Measurements from ENCODE around the gene DOCK1. TPM values are rescaled to one million over a fixed set of nuclear protein-coding genes. Genes with fewer than 3 reads are reported as not detected.

DOCK1 gene
- polyA plus RNA-seq, 1 donor from 2014 or later: 2.7 TPM

DNA sequence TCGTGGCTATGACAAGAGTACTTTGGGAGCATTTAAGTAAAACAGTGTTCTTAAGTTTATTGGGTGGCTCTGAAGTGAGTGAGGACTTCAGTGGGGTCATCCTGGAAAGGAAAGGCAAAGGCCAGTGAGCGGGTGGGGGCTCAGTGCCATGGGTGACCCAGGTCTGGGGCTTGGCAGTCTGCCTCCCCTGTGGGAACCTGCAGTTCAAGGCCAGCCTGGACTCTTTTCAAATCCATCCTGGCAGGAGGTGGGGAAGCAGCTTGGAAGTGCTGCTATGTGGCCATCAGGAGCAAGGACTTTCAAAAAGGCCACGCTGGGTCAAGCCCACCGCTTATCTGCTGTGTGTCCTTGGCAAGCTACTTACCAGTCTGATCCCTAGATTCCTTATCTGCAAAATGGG, 495.0 kb downstream of the DOCK1 start:
- H3K27ac ChIP-seq (ENCODE audit: low read length): no peak overlapping the region
- no peaks in the 10 kb centered on the region for H4K20me1 ChIP-seq (ENCODE audit: insufficient read depth)
- TF ChIP-seq EZH2 (IDR thresholded peaks at IDR 0.05; ENCODE audit: borderline replicate concordance, insufficient read depth, low read length, poor library complexity, severe bottlenecking) (no peak), EP300 (conservative IDR thresholded peaks at IDR 0.05; ENCODE audit: poor library complexity, severe bottlenecking) (no peak), TAF1 (IDR thresholded peaks at IDR 0.05; ENCODE audit: low read depth) (no peak)
- H3K9me3 ChIP-seq (ENCODE audit: low read length): no peaks in the 10 kb centered on the region
- H3K79me2 ChIP-seq (replicated peaks; ENCODE audit: insufficient read depth, low read length): no peaks in the 10 kb centered on the region
- H3F3A ChIP-seq (ENCODE audit: insufficient read depth, low read length, poor library complexity, severe bottlenecking): no peaks in the 10 kb centered on the region
- H2AFZ ChIP-seq (ENCODE audit: low read depth, low read length): no peak overlapping the region
- no peak overlapping the region for H3K4me3 ChIP-seq (ENCODE audit: low read length)
- H3K4me2 ChIP-seq (ENCODE audit: low read length): no peak overlapping the region
- H3K9me2 ChIP-seq (ENCODE audit: insufficient read depth, low read length): no peaks in the 10 kb centered on the region
- H3K27me3 ChIP-seq (ENCODE audit: insufficient read depth, low read depth, low read length): no peaks in the 10 kb centered on the region
- no peaks in the 10 kb centered on the region for H3K36me3 ChIP-seq (ENCODE audit: insufficient read depth, low read length)
- H3K9ac ChIP-seq (ENCODE audit: low read length): no peak overlapping the region

DNA sequence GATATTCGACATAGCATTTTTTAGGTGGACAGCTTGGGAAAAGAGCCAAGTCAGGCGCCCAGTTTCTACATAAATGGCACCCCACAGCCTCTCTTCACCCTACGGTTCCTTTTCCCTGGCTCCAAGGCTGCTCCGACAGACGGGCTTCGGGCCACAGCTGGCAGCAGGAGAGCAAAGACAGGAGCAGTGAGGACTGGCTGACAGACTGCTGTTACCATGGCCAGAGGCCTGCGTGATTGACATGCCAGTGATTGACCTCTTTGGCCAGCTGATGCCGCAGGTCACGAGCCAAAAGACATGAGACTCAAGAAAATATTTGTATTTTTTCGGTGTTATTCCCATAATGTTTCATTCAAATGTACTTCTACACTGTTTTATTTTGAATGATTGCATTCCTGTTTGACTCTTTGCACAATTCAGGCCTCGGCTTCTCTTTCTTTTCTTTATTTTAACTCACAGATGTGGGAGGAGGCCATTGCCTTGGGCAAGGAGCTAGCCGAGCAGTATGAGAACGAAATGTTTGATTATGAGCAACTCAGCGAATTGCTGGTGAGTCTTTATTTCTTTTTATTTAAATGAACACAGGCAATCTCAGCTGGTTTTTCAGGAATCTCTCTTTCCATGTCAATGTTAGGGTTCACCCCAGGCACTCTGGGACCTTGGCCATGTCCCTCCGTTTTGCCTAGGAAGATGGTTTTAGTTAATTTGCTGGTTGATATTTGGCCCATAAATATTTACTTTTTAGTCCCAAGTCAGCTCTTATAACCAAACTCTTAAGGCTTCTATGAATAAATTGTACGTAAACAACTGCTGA, 497.6 kb downstream of the DOCK1 start:
- H4K20me1 ChIP-seq (ENCODE audit: insufficient read depth): no peaks in the 10 kb centered on the region
- no peaks in the 10 kb centered on the region for H3K9me3 ChIP-seq (ENCODE audit: low read length)
- no peak overlapping the region for H3K4me3 ChIP-seq (ENCODE audit: low read length)
- no peak overlapping the region for H2AFZ ChIP-seq (ENCODE audit: low read depth, low read length)
- H3K79me2 ChIP-seq (replicated peaks; ENCODE audit: insufficient read depth, low read length): no peaks in the 10 kb centered on the region
- H3K36me3 ChIP-seq (ENCODE audit: insufficient read depth, low read length): no peaks in the 10 kb centered on the region
- no peak for TF ChIP-seq EZH2 (IDR thresholded peaks at IDR 0.05; ENCODE audit: borderline replicate concordance, insufficient read depth, low read length, poor library complexity, severe bottlenecking)
- TF ChIP-seq POLR2AphosphoS5 (IDR thresholded peaks at IDR 0.05): no peak
- no peak for TF ChIP-seq EP300 (conservative IDR thresholded peaks at IDR 0.05; ENCODE audit: poor library complexity, severe bottlenecking)
- TF ChIP-seq, protein P1, sequence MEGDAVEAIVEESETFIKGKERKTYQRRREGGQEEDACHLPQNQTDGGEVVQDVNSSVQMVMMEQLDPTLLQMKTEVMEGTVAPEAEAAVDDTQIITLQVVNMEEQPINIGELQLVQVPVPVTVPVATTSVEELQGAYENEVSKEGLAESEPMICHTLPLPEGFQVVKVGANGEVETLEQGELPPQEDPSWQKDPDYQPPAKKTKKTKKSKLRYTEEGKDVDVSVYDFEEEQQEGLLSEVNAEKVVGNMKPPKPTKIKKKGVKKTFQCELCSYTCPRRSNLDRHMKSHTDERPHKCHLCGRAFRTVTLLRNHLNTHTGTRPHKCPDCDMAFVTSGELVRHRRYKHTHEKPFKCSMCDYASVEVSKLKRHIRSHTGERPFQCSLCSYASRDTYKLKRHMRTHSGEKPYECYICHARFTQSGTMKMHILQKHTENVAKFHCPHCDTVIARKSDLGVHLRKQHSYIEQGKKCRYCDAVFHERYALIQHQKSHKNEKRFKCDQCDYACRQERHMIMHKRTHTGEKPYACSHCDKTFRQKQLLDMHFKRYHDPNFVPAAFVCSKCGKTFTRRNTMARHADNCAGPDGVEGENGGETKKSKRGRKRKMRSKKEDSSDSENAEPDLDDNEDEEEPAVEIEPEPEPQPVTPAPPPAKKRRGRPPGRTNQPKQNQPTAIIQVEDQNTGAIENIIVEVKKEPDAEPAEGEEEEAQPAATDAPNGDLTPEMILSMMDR (IDR thresholded peaks at IDR 0.05; ENCODE audit: poor library complexity, severe bottlenecking): no peak
- no peak for TF ChIP-seq RAD21 (conservative IDR thresholded peaks at IDR 0.05)
- no peak for TF ChIP-seq MXI1 (conservative IDR thresholded peaks at IDR 0.05; ENCODE audit: poor library complexity, severe bottlenecking)
- no peak for TF ChIP-seq TAF1 (IDR thresholded peaks at IDR 0.05; ENCODE audit: low read depth)
- TF ChIP-seq SMC3 (conservative IDR thresholded peaks at IDR 0.05; ENCODE audit: poor library complexity): no peak
- TF ChIP-seq, protein P2, sequence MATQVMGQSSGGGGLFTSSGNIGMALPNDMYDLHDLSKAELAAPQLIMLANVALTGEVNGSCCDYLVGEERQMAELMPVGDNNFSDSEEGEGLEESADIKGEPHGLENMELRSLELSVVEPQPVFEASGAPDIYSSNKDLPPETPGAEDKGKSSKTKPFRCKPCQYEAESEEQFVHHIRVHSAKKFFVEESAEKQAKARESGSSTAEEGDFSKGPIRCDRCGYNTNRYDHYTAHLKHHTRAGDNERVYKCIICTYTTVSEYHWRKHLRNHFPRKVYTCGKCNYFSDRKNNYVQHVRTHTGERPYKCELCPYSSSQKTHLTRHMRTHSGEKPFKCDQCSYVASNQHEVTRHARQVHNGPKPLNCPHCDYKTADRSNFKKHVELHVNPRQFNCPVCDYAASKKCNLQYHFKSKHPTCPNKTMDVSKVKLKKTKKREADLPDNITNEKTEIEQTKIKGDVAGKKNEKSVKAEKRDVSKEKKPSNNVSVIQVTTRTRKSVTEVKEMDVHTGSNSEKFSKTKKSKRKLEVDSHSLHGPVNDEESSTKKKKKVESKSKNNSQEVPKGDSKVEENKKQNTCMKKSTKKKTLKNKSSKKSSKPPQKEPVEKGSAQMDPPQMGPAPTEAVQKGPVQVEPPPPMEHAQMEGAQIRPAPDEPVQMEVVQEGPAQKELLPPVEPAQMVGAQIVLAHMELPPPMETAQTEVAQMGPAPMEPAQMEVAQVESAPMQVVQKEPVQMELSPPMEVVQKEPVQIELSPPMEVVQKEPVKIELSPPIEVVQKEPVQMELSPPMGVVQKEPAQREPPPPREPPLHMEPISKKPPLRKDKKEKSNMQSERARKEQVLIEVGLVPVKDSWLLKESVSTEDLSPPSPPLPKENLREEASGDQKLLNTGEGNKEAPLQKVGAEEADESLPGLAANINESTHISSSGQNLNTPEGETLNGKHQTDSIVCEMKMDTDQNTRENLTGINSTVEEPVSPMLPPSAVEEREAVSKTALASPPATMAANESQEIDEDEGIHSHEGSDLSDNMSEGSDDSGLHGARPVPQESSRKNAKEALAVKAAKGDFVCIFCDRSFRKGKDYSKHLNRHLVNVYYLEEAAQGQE (IDR thresholded peaks at IDR 0.05; ENCODE audit: borderline replicate concordance): no peak
- H3F3A ChIP-seq (ENCODE audit: insufficient read depth, low read length, poor library complexity, severe bottlenecking): no peaks in the 10 kb centered on the region
- no peak overlapping the region for H3K4me2 ChIP-seq (ENCODE audit: low read length)
- H3K27me3 ChIP-seq (ENCODE audit: insufficient read depth, low read depth, low read length): no peaks in the 10 kb centered on the region
- H3K27ac ChIP-seq (ENCODE audit: low read length): no peak overlapping the region
- H3K9ac ChIP-seq (ENCODE audit: low read length): no peak overlapping the region
- H3K9me2 ChIP-seq (ENCODE audit: insufficient read depth, low read length): no peaks in the 10 kb centered on the region

Data from neural cell (in vitro differentiated cells).